Measurements from ENCODE around the gene RHOT2.

The RHOT2 gene

GRCh38 chr16:716768-717325 is 48.9 kb downstream of the RHOT2 start:
- no peak for DNase-seq

GRCh38 chr16:717450-718245 is 49.7 kb downstream of the RHOT2 start:
- no peak for DNase-seq

- DNase-seq = no peak
Measured at GRCh38 chr16:718389-718788, 50.5 kb downstream of the RHOT2 start.

- DNase-seq = no peak
Measured at GRCh38 chr16:718922-719321, 51.0 kb downstream of the RHOT2 start.

- peak; percentile 30 for DNase-seq
Measured at GRCh38 chr16:719815-720446, 52.0 kb downstream of the RHOT2 start.

- DNase-seq = peak; percentile 73
Measured at GRCh38 chr16:720447-720989, 52.6 kb downstream of the RHOT2 start.

- peak; percentile 89 for DNase-seq
Measured at GRCh38 chr16:720990-721764, 53.2 kb downstream of the RHOT2 start, which contains the start of gene ANTKMT. Gene ANTKMT (plus strand): TSS chr16:721146. CDS start chr16:721275, 129 bp downstream.

- no peak for DNase-seq
Measured at GRCh38 chr16:721765-722540, 54.0 kb downstream of the RHOT2 start.

- no peak for DNase-seq
Measured at GRCh38 chr16:722835-723633, 55.1 kb downstream of the RHOT2 start.

GRCh38 chr16:723695-724094 is 55.8 kb downstream of the RHOT2 start:
- no peak for DNase-seq
